OCI-LY7 (cell line): ENCODE measurements around the gene MOB3A. TPM values are rescaled to one million over a fixed set of nuclear protein-coding genes. Genes with fewer than 3 reads are reported as not detected.

Experiments used
- BruUV-seq: library from RNA; stranded (reverse); fragments of 400-500 nt; replicated peaks from 2 replicates; lab custom pipeline; 2021; lab: Mats Ljungman, UMichigan
- CTCF ChIA-PET: fragments of 300-600 bp; sonication (Branson Sonifier 250); formaldehyde crosslinking; loops from one replicate; lab custom pipeline; 2022; ENCODE audit warnings: antibody characterized with exemption; ENCODE audit not compliant: unreplicated experiment; lab: Charles Lee
- POLR2A ChIA-PET: fragments of 300-600 bp; sonication (Branson Sonifier 250); formaldehyde crosslinking; loops from one replicate; lab custom pipeline; 2022; ENCODE audit warnings: antibody characterized with exemption; lab: Charles Lee
- DNase-seq: peaks from one replicate; pipeline ENCODE4 v3.0.0-alpha.2; 2015; ENCODE audit warnings: low spot score
- H2AFZ ChIP-seq: fragments of 200-600 bp; sonication (generic), shearing (Covaris generic); 2 replicates; pipeline ENCODE4 v1.6.1; 2014; ENCODE audit warnings: mild to moderate bottlenecking, antibody characterized with exemption, low read length, moderate library complexity
- H3K27ac ChIP-seq: fragments of 200-600 bp; sonication (generic); 2 replicates; pipeline ENCODE4 v1.5.1; 2014; ENCODE audit warnings: mixed run types, low read depth, mild to moderate bottlenecking, moderate library complexity, low read length, inconsistent platforms; ENCODE audit not compliant: poor library complexity, severe bottlenecking
- H3K36me3 ChIP-seq: fragments of 200-600 bp; sonication (generic); 2 replicates; pipeline ENCODE4 v1.6.1; 2014; ENCODE audit warnings: mild to moderate bottlenecking, antibody characterized with exemption, low read length, moderate library complexity, mixed read lengths; ENCODE audit not compliant: insufficient read depth
- H3K4me1 ChIP-seq: fragments of 200-600 bp; sonication (generic); 2 replicates; pipeline ENCODE4 v1.5.1; 2014; ENCODE audit warnings: mild to moderate bottlenecking, low read length; ENCODE audit not compliant: insufficient read depth, poor library complexity, severe bottlenecking
- H3K4me2 ChIP-seq: fragments of 200-600 bp; sonication (generic); 2 replicates; pipeline ENCODE4 v1.6.1; 2014; ENCODE audit warnings: mild to moderate bottlenecking, low read length
- H3K4me3 ChIP-seq: fragments of 200-600 bp; sonication (generic); 2 replicates; pipeline ENCODE4 v1.5.1; 2014; ENCODE audit warnings: mild to moderate bottlenecking, low read depth, low read length; ENCODE audit not compliant: poor library complexity, severe bottlenecking
- H3K79me2 ChIP-seq: fragments of 200-600 bp; sonication (generic); 2 replicates; pipeline ENCODE4 v1.6.1; 2016; ENCODE audit warnings: low read depth, mild to moderate bottlenecking, low read length, moderate library complexity, mixed read lengths; ENCODE audit not compliant: insufficient read depth
- H3K9me2 ChIP-seq: fragments of 200-600 bp; sonication (generic); 2 replicates; pipeline ENCODE4 v1.6.1; 2016; ENCODE audit warnings: mild to moderate bottlenecking, low read length, mixed read lengths; ENCODE audit not compliant: insufficient read depth
- H3K9me3 ChIP-seq: fragments of 200-600 bp; sonication (generic); 2 replicates; pipeline ENCODE4 v1.6.1; 2014; ENCODE audit warnings: mild to moderate bottlenecking, mixed run types, low read length, mixed read lengths
- H4K20me1 ChIP-seq: fragments of 200-600 bp; sonication (generic); 2 replicates; pipeline ENCODE4 v1.6.1; 2014; ENCODE audit warnings: mild to moderate bottlenecking, antibody characterized with exemption, low read length, moderate library complexity, mixed read lengths; ENCODE audit not compliant: insufficient read depth
- CTCF ChIP-seq: fragments of 200-600 bp; sonication (generic); conservative IDR thresholded peaks from 2 replicates; pipeline ENCODE4 v1.5.1; 2014; ENCODE audit warnings: mild to moderate bottlenecking, antibody characterized with exemption, low read length, moderate library complexity, mixed read lengths
- EZH2phosphoT487 ChIP-seq: fragments of 200-600 bp; sonication (generic); IDR thresholded peaks from 2 replicates; pipeline ENCODE4 v1.6.1; 2018; ENCODE audit warnings: low read depth, borderline replicate concordance, mild to moderate bottlenecking, mixed run types, antibody characterized with exemption, low read length, moderate library complexity, mixed read lengths
- intact Hi-C: fragments of 100-400 bp; cut with micrococcal nuclease; formaldehyde crosslinking; loops from one replicate; pipeline ENCODE4 v1.10.0; 2022; ENCODE audit not compliant: unreplicated experiment
- total RNA-seq, 2 experiments: library from RNA; depleted of rRNA in 1 of 2; stranded (reverse); fragments of >200 nt in 1 of 2; shearing (Covaris generic) in 1 of 2; gene quantifications; 2 replicates each; pipeline ENCODE4 v1.2.3, GENCODE V29; 2014 to 2022

MOB3A gene
- total RNA-seq, 2 experiments from 2014 or later, result 54.6 to 111 TPM

GRCh38 chr19:2123682-2124387 is 27.7 kb upstream of the MOB3A start:
- ChIA-PET POLR2A (no interaction called here), CTCF (no interaction called here)
- H3K4me3 ChIP-seq, result no peak overlapping the region
- DNase-seq, result no peak
- BruUV-seq, result no TSS peak
- H2AFZ ChIP-seq, result no peak overlapping the region
- H3K79me2 ChIP-seq, result no peaks in the 10 kb centered on the region
- no peaks in the 10 kb centered on the region for H4K20me1 ChIP-seq
- H3K9me2 ChIP-seq, result no peaks in the 10 kb centered on the region
- H3K4me1 ChIP-seq, result no peaks in the 10 kb centered on the region
- intact Hi-C loops, result no loop called here
- no peaks in the 10 kb centered on the region for H3K9me3 ChIP-seq
- H3K27ac ChIP-seq, result no peak overlapping the region
- H3K36me3 ChIP-seq, result peaks cover 85% of the 10 kb centered on the region
- TF ChIP-seq CTCF (no peak), EZH2phosphoT487 (no peak)
- H3K4me2 ChIP-seq, result no peak overlapping the region

GRCh38 chr19:2122982-2123381 is 26.9 kb upstream of the MOB3A start:
- DNase-seq, result no peak
- BruUV-seq, result no TSS peak
- no peaks in the 10 kb centered on the region for H3K4me1 ChIP-seq
- H3K79me2 ChIP-seq, result no peaks in the 10 kb centered on the region
- CTCF ChIA-PET, result no interaction called here
- no peak overlapping the region for H2AFZ ChIP-seq
- H3K36me3 ChIP-seq, result peaks cover 91% of the 10 kb centered on the region
- no peak overlapping the region for H3K27ac ChIP-seq
- POLR2A ChIA-PET, result no interaction called here
- H3K4me3 ChIP-seq, result no peak overlapping the region
- H3K4me2 ChIP-seq, result no peak overlapping the region
- intact Hi-C loops, result no loop called here
- H3K9me2 ChIP-seq, result no peaks in the 10 kb centered on the region
- H4K20me1 ChIP-seq, result no peaks in the 10 kb centered on the region
- no peaks in the 10 kb centered on the region for H3K9me3 ChIP-seq
- TF ChIP-seq EZH2phosphoT487 (no peak), CTCF (no peak)

- H3K79me2 ChIP-seq, result no peaks in the 10 kb centered on the region
- BruUV-seq, result no TSS peak
- no peaks in the 10 kb centered on the region for H3K9me3 ChIP-seq
- H2AFZ ChIP-seq, result no peak overlapping the region
- DNase-seq, result no peak
- H3K27ac ChIP-seq, result no peak overlapping the region
- H3K4me2 ChIP-seq, result no peak overlapping the region
- H3K4me3 ChIP-seq, result no peak overlapping the region
- peaks cover 91% of the 10 kb centered on the region for H3K36me3 ChIP-seq
- H3K9me2 ChIP-seq, result no peaks in the 10 kb centered on the region
- intact Hi-C loops, result no loop called here
- CTCF ChIA-PET, result no interaction called here
- H3K4me1 ChIP-seq, result no peaks in the 10 kb centered on the region
- no peak for TF ChIP-seq CTCF
- no peak for TF ChIP-seq EZH2phosphoT487
- no peaks in the 10 kb centered on the region for H4K20me1 ChIP-seq
- POLR2A ChIA-PET, result interaction anchor here (0.5 kb wide), 1 partner anchor 117 kb away, joined by 3 read pairs; no protein-coding TSS in a partner anchor
Observed at GRCh38 chr19:2122251-2122650, 26.1 kb upstream of the MOB3A start.
